Measurements from ENCODE around the gene TRIM41.
A peak's percentile ranks its signal among the peaks of the same experiment; 100 is the strongest.

TRIM41 gene

DNA sequence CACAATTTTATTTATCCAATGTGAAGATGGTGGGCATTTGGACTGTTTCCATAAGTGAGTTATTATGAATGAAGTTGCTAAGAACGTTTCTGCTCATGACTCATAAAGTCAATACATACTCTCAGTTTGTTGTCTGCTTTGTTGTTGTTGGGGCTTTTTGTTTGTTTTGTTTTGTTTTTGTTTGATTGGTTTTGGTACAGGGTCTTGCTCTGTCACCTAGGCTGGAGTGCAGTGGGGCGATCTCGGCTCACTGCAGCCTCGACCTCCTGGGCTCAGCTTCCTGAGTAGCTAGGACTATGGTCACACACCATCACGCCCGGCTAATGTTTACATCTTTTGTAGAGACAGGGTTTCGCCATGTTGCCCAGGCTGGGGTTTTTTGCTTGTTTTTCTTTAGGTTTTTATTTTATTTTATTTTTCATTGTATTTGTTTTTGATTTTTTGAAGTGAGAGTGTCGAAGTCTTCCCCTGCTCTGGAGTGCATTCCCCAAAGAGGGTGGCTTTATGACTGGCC is 36.0 kb upstream of the TRIM41 start:
- Histone ChIP-seq H3K9me3 (ENCODE audit: control insufficient read depth, low read length) (no peaks in the 10 kb centered on the region), H3K4me3 (ENCODE audit: insufficient read depth, low read depth, low read length, poor library complexity, severe bottlenecking) (no peak overlapping the region), H3K27ac (ENCODE audit: insufficient read depth, low read length, poor library complexity, severe bottlenecking) (no peak overlapping the region), H3K27me3 (replicated peaks; ENCODE audit: control insufficient read depth, insufficient read depth, low read length, poor library complexity, severe bottlenecking) (no peaks in the 10 kb centered on the region), H3K4me1 (ENCODE audit: control insufficient read depth, insufficient read depth, low read length, poor library complexity, severe bottlenecking) (peaks cover 7% of the 10 kb centered on the region), H3K36me3 (ENCODE audit: control insufficient read depth, insufficient read depth, low read length) (no peaks in the 10 kb centered on the region)
- no peak for DNase-seq

GRCh38 chr5:181187500-181188213 is 35.4 kb upstream of the TRIM41 start:
- no peak overlapping the region for H3K27ac ChIP-seq (ENCODE audit: insufficient read depth, low read length, poor library complexity, severe bottlenecking)
- peak in 2 of 3 donors; percentile 33 to 34 for DNase-seq
- H3K4me3 ChIP-seq (ENCODE audit: insufficient read depth, low read depth, low read length, poor library complexity, severe bottlenecking), result no peak overlapping the region
- H3K4me1 ChIP-seq (ENCODE audit: control insufficient read depth, insufficient read depth, low read length, poor library complexity, severe bottlenecking), result peaks cover 10% of the 10 kb centered on the region
- H3K27me3 ChIP-seq (replicated peaks; ENCODE audit: control insufficient read depth, insufficient read depth, low read length, poor library complexity, severe bottlenecking), result no peaks in the 10 kb centered on the region
- no peaks in the 10 kb centered on the region for H3K36me3 ChIP-seq (ENCODE audit: control insufficient read depth, insufficient read depth, low read length)
- H3K9me3 ChIP-seq (ENCODE audit: control insufficient read depth, low read length), result no peaks in the 10 kb centered on the region

- peak overlapping the region; percentile 64 for H3K27ac ChIP-seq (ENCODE audit: insufficient read depth, low read length, poor library complexity, severe bottlenecking)
- peaks cover 10% of the 10 kb centered on the region for H3K4me1 ChIP-seq (ENCODE audit: control insufficient read depth, insufficient read depth, low read length, poor library complexity, severe bottlenecking)
- H3K27me3 ChIP-seq (replicated peaks; ENCODE audit: control insufficient read depth, insufficient read depth, low read length, poor library complexity, severe bottlenecking), result no peaks in the 10 kb centered on the region
- H3K9me3 ChIP-seq (ENCODE audit: control insufficient read depth, low read length), result no peaks in the 10 kb centered on the region
- peak overlapping the region; percentile 97 for H3K4me3 ChIP-seq (ENCODE audit: insufficient read depth, low read depth, low read length, poor library complexity, severe bottlenecking)
- H3K36me3 ChIP-seq (ENCODE audit: control insufficient read depth, insufficient read depth, low read length), result no peaks in the 10 kb centered on the region
- DNase-seq, result peak; percentile 63 to 65 (median 64)
Measured at GRCh38 chr5:181188700-181189362, 34.2 kb upstream of the TRIM41 start.

- DNase-seq, result peak in 2 of 3 donors; percentile 36 to 37
- H3K27ac ChIP-seq (ENCODE audit: insufficient read depth, low read length, poor library complexity, severe bottlenecking), result peak overlapping the region; percentile 73
- H3K4me3 ChIP-seq (ENCODE audit: insufficient read depth, low read depth, low read length, poor library complexity, severe bottlenecking), result peak overlapping the region; percentile 97
- peaks cover 10% of the 10 kb centered on the region for H3K4me1 ChIP-seq (ENCODE audit: control insufficient read depth, insufficient read depth, low read length, poor library complexity, severe bottlenecking)
- H3K27me3 ChIP-seq (replicated peaks; ENCODE audit: control insufficient read depth, insufficient read depth, low read length, poor library complexity, severe bottlenecking), result no peaks in the 10 kb centered on the region
- no peaks in the 10 kb centered on the region for H3K9me3 ChIP-seq (ENCODE audit: control insufficient read depth, low read length)
- H3K36me3 ChIP-seq (ENCODE audit: control insufficient read depth, insufficient read depth, low read length), result no peaks in the 10 kb centered on the region
Measured at GRCh38 chr5:181189363-181189961, 33.6 kb upstream of the TRIM41 start.

DNA sequence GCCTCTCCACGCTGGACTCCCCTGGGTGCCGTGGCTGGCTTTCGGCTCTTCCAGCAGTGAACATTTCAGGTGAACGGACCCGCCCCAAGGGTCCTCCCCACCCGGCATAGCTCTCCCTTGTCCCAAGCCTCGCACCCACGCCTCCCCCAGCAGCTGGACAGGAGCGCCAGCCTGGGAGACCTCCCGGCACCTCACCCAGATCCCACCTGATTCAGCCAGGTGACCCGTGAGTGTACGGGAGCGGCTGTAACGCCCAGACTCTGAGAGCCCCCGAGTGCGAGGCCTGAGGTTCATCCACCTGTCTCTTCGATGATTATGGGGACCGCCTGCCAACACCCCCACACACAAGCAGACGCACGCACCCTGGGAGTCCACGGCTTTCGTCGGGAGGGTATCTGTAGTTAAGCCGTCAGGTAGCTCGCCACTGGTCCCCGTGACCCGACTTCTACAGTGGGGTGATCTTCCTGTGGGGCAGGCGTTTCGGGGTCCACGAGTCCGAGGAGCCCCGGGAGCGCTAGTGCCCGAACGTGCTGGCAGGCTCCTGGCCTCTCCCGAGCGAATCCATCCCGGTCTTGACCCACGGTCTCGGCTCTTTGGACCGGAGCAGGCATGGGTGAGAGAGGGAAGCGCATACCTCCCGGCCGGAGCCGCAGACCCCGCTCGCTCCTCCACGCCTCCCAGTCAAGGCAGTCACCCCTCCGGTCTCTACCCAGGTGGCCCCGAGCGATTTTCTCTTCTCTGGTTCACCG is 32.9 kb upstream of the TRIM41 start:
- DNase-seq, result peak in 2 of 3 donors; percentile 24 to 32
- no peaks in the 10 kb centered on the region for H3K36me3 ChIP-seq (ENCODE audit: control insufficient read depth, insufficient read depth, low read length)
- H3K9me3 ChIP-seq (ENCODE audit: control insufficient read depth, low read length), result no peaks in the 10 kb centered on the region
- peak overlapping the region; percentile 97 for H3K4me3 ChIP-seq (ENCODE audit: insufficient read depth, low read depth, low read length, poor library complexity, severe bottlenecking)
- peaks cover 10% of the 10 kb centered on the region for H3K4me1 ChIP-seq (ENCODE audit: control insufficient read depth, insufficient read depth, low read length, poor library complexity, severe bottlenecking)
- peak overlapping the region; percentile 73 for H3K27ac ChIP-seq (ENCODE audit: insufficient read depth, low read length, poor library complexity, severe bottlenecking)
- no peaks in the 10 kb centered on the region for H3K27me3 ChIP-seq (replicated peaks; ENCODE audit: control insufficient read depth, insufficient read depth, low read length, poor library complexity, severe bottlenecking)

GRCh38 chr5:181190711-181191525 is 32.2 kb upstream of the TRIM41 start:
- H3K4me1 ChIP-seq (ENCODE audit: control insufficient read depth, insufficient read depth, low read length, poor library complexity, severe bottlenecking), result peaks cover 10% of the 10 kb centered on the region
- peak in 2 of 3 donors; percentile 34 to 45 for DNase-seq
- H3K36me3 ChIP-seq (ENCODE audit: control insufficient read depth, insufficient read depth, low read length), result no peaks in the 10 kb centered on the region
- H3K9me3 ChIP-seq (ENCODE audit: control insufficient read depth, low read length), result no peaks in the 10 kb centered on the region
- peak overlapping the region; percentile 73 for H3K27ac ChIP-seq (ENCODE audit: insufficient read depth, low read length, poor library complexity, severe bottlenecking)
- H3K27me3 ChIP-seq (replicated peaks; ENCODE audit: control insufficient read depth, insufficient read depth, low read length, poor library complexity, severe bottlenecking), result no peaks in the 10 kb centered on the region
- peak overlapping the region; percentile 97 for H3K4me3 ChIP-seq (ENCODE audit: insufficient read depth, low read depth, low read length, poor library complexity, severe bottlenecking)

GRCh38 chr5:181191526-181192336 is 31.4 kb upstream of the TRIM41 start:
- peak overlapping the region; percentile 97 for H3K4me3 ChIP-seq (ENCODE audit: insufficient read depth, low read depth, low read length, poor library complexity, severe bottlenecking)
- peaks cover 10% of the 10 kb centered on the region for H3K4me1 ChIP-seq (ENCODE audit: control insufficient read depth, insufficient read depth, low read length, poor library complexity, severe bottlenecking)
- DNase-seq, result peak; percentile 93 to 96 (median 93)
- H3K36me3 ChIP-seq (ENCODE audit: control insufficient read depth, insufficient read depth, low read length), result no peaks in the 10 kb centered on the region
- peak overlapping the region; percentile 73 for H3K27ac ChIP-seq (ENCODE audit: insufficient read depth, low read length, poor library complexity, severe bottlenecking)
- no peaks in the 10 kb centered on the region for H3K9me3 ChIP-seq (ENCODE audit: control insufficient read depth, low read length)
- H3K27me3 ChIP-seq (replicated peaks; ENCODE audit: control insufficient read depth, insufficient read depth, low read length, poor library complexity, severe bottlenecking), result no peaks in the 10 kb centered on the region

GRCh38 chr5:181192337-181193046 is 30.6 kb upstream of the TRIM41 start:
- peak overlapping the region; percentile 73 for H3K27ac ChIP-seq (ENCODE audit: insufficient read depth, low read length, poor library complexity, severe bottlenecking)

More at GRCh38 chr5:181192337-181193046, 30.6 kb upstream of the TRIM41 start:
- H3K9me3 ChIP-seq (ENCODE audit: control insufficient read depth, low read length), result no peaks in the 10 kb centered on the region
- H3K36me3 ChIP-seq (ENCODE audit: control insufficient read depth, insufficient read depth, low read length), result no peaks in the 10 kb centered on the region
- peak overlapping the region; percentile 97 for H3K4me3 ChIP-seq (ENCODE audit: insufficient read depth, low read depth, low read length, poor library complexity, severe bottlenecking)
- no peaks in the 10 kb centered on the region for H3K27me3 ChIP-seq (replicated peaks; ENCODE audit: control insufficient read depth, insufficient read depth, low read length, poor library complexity, severe bottlenecking)
- H3K4me1 ChIP-seq (ENCODE audit: control insufficient read depth, insufficient read depth, low read length, poor library complexity, severe bottlenecking), result peaks cover 10% of the 10 kb centered on the region
- no peak for DNase-seq
